AG04450 (cell line): ENCODE results near the gene PRCD. TPM values are rescaled to one million over a fixed set of nuclear protein-coding genes. Genes with fewer than 3 reads are reported as not detected.

ENCODE experiments used
- CTCF ChIA-PET: fragments of 300-600, 350-600 bp; formaldehyde crosslinking; extraction: SDS; loops from one replicate; lab custom pipeline; 2022; ENCODE audit warnings: antibody characterized with exemption, inconsistent platforms; lab: Charles Lee
- POLR2A ChIA-PET: fragments of 350-600 bp; formaldehyde crosslinking; extraction: SDS; loops from one replicate; lab custom pipeline; 2021; ENCODE audit warnings: antibody characterized with exemption, inconsistent platforms; lab: Yijun Ruan, JAX
- DNase-seq: peaks from one replicate; pipeline ENCODE4 v3.0.0-alpha.2; 2011; ENCODE audit warnings: low read depth, low spot score
- H3K27ac ChIP-seq: one replicate; pipeline ENCODE4 v1.5.1; 2012; ENCODE audit warnings: low read depth, low read length, control low read depth
- H3K27me3 ChIP-seq: one replicate; pipeline ENCODE4 v1.6.0; 2012; ENCODE audit warnings: low read length; ENCODE audit not compliant: control insufficient read depth, insufficient read depth
- H3K4me3 ChIP-seq: 2 replicates; pipeline ENCODE4 v1.5.1; 2011; ENCODE audit warnings: mild to moderate bottlenecking, low read depth, low read length, control low read depth
- H3K9me3 ChIP-seq: 2 replicates; pipeline ENCODE4 v1.5.1; 2012; ENCODE audit warnings: low read length; ENCODE audit not compliant: control insufficient read depth, insufficient read depth
- CTCF ChIP-seq: IDR thresholded peaks from 2 replicates; pipeline ENCODE4 v1.5.1; 2011; ENCODE audit warnings: low read depth, low read length, control low read depth, inconsistent platforms
- polyA plus RNA-seq: library from polyadenylated mRNA; depleted of rRNA; stranded (reverse); fragments of >200 nt; gene quantifications from 2 replicates; pipeline ENCODE4 v1.2.3, GENCODE V29; 2011

Gene PRCD
- polyA plus RNA-seq, 1 experiment = 0.69 TPM

- ChIA-PET POLR2A (interaction anchor here (1.7 kb wide), 1 partner anchor 19 kb away, joined by 4 read pairs; no protein-coding TSS in a partner anchor), CTCF (no interaction called here)
- Histone ChIP-seq H3K27me3 (peaks cover 14% of the 10 kb centered on the region), H3K9me3 (no peaks in the 10 kb centered on the region), H3K4me3 (peak overlapping the region; percentile 57; the same call in 1 of the 2 replicates), H3K27ac (no peak overlapping the region)
- DNase-seq = no peak
- TF ChIP-seq CTCF = no peak
Measured at GRCh38 chr17:76538281-76538931, 1.4 kb upstream of the PRCD start.

GRCh38 chr17:76538941-76539570 is 788 bp upstream of the PRCD start:
- DNase-seq = no peak
- Histone ChIP-seq H3K27ac (no peak overlapping the region), H3K9me3 (no peaks in the 10 kb centered on the region), H3K4me3 (no peak overlapping the region), H3K27me3 (peaks cover 14% of the 10 kb centered on the region)
- CTCF ChIA-PET = interaction anchor here (1.5 to 2.0 kb wide), 3 partner anchors 10 to 16 kb away, joined by 5 to 7 read pairs (median 7); no protein-coding TSS in a partner anchor
- POLR2A ChIA-PET = interaction anchor here (0.8 kb wide), 1 partner anchor 178 kb away, joined by 3 read pairs; no protein-coding TSS in a partner anchor
- no peak for TF ChIP-seq CTCF

DNA sequence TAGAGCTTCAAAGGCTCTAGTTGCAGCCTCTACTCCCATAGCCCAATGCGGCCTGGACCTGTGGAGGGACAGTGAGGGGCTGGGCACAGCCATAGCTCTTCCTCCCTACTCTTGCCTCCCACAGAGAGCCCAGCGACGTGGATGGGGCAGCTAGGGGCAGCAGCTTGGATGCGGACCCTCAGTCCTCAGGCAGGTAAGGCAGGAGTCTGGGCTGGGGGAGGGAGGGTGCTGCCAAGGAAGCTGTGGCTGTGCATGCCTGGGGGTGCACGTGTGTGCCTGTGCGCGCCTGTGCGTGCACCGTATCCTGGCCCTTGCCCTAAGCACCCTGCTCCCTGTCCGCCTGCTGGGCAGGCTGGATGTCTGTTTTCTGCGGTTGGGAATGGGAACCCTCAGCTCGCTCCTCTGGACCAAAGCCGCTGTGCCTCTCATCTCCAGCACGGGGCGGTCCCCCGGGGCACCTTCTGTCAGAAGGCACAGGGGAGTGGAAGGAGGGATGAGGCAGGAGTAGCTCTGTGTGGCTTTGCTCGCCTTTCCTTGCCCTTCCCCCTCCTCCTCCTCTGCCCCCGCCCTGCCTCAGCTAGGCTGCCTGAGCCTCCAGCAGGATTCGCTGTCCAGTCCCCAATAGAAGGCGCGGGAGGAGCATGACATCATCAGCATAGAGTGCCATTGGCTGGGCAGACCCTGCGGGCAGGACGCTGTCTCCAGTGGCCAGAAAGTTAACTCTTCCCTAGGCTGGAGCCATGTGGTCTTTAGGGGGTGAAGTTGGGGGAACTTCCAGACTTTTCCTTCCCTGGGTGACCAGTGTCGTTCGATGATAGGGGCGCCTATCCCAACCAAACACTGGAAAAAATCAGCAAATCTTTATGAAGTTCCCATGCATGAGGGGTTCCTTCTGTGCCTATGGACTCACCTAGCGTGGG is 797 bp downstream of the PRCD start:
- Histone ChIP-seq H3K9me3 (no peaks in the 10 kb centered on the region), H3K27me3 (peaks cover 16% of the 10 kb centered on the region), H3K27ac (peak overlapping the region; percentile 11), H3K4me3 (peak overlapping the region; percentile 47)
- no peak for TF ChIP-seq CTCF
- ChIA-PET POLR2A (interaction anchor here (0.7 to 1.5 kb wide), 3 partner anchors 11 to 26 kb away, joined by 4 to 8 read pairs (median 5); no protein-coding TSS in a partner anchor), CTCF (interaction anchor here (1.0 to 2.0 kb wide), 7 partner anchors 9 to 83 kb away, joined by 3 to 8 read pairs (median 5); no protein-coding TSS in a partner anchor)
- peak; percentile 87 for DNase-seq

DNA sequence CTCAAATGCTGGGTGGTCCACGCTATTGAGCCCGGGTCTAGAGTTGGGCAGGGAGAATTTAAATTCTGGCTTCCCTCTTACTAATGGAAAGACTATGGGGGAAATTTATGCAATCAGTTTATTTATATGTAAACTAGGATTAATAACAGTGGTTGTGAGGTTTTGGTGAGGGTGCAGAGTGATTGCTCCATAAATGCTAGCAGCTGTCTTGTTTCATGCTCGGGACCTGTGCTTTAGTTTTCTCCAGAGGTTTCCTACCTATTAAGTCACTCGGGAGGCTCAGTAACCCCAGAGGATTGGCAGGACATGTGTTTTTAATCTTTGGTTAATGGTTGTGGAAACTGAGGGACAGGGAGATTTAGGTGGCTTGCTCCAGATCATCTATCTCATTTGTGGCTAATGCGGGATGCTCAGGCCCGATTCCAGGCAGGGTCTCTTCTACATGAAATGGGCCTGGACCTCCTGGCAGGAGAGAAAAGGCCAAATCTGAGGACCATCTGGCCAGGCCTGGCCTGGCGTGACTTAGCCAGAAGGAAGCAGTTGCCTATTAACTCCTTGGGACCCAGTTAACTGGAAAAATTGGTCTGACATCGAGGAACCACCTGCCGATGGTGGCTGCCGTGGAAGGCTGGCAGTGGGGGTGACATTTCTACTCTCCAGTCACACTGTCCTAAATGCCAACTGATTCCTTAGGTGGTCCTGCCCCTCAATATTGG is 2.1 kb downstream of the PRCD start:
- peaks cover 16% of the 10 kb centered on the region for H3K27me3 ChIP-seq
- no peak for DNase-seq
- H3K4me3 ChIP-seq = no peak overlapping the region
- no peak overlapping the region for H3K27ac ChIP-seq
- no peak for TF ChIP-seq CTCF
- H3K9me3 ChIP-seq = no peaks in the 10 kb centered on the region
- CTCF ChIA-PET = no interaction called here
- POLR2A ChIA-PET = no interaction called here
